ENCODE data around the gene SLC11A2. TPM values are rescaled to one million over a fixed set of nuclear protein-coding genes. Genes with fewer than 3 reads are reported as not detected.
A peak's percentile ranks its signal among the peaks of the same experiment; 100 is the strongest.

The SLC11A2 gene
- total and polyA plus RNA-seq, 8 donors = 5.0 to 348 (median 59.7) TPM

DNA sequence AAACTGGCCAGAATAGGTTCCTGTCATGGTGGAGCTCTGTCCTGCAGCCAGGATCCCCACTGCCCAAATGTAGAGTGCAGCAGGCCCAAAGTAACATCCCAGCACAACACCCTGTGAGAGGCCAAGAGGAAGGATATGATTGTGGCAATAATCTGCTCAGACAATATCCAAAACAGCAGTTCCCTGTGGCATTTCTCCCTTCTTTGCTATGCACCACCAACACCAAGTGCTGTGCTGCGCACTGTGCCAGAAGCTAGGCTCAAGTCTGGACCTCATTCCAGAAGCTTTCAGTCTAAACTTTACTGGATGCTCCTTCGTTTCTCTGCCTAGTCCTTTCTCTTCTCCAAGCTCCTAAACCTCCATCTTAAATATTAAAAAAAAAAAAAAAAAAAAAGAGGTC is 33.4 kb downstream of the SLC11A2 start:
- no peaks in the 10 kb centered on the region for H3K27me3 ChIP-seq
- H3K27ac ChIP-seq = no peak overlapping the region
- H3K4me1 ChIP-seq = peaks cover 0 to 4% (median 0%) of the 10 kb centered on the region in 4 donors
- TF ChIP-seq, protein P1, sequence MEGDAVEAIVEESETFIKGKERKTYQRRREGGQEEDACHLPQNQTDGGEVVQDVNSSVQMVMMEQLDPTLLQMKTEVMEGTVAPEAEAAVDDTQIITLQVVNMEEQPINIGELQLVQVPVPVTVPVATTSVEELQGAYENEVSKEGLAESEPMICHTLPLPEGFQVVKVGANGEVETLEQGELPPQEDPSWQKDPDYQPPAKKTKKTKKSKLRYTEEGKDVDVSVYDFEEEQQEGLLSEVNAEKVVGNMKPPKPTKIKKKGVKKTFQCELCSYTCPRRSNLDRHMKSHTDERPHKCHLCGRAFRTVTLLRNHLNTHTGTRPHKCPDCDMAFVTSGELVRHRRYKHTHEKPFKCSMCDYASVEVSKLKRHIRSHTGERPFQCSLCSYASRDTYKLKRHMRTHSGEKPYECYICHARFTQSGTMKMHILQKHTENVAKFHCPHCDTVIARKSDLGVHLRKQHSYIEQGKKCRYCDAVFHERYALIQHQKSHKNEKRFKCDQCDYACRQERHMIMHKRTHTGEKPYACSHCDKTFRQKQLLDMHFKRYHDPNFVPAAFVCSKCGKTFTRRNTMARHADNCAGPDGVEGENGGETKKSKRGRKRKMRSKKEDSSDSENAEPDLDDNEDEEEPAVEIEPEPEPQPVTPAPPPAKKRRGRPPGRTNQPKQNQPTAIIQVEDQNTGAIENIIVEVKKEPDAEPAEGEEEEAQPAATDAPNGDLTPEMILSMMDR (IDR thresholded peaks at IDR 0.05) = no peak
- no peak for TF ChIP-seq EP300 (IDR thresholded peaks at IDR 0.05)
- no peak for TF ChIP-seq POLR2AphosphoS5 (IDR thresholded peaks at IDR 0.05)
- TF ChIP-seq POLR2A (IDR thresholded peaks at IDR 0.05) = no peak
- intact Hi-C loops (cut with DNase I; ENCODE audit: low total_unique reads) = no loop called here
- DNase-seq = peak in 1 of 2 donors; percentile 31
- H3K36me3 ChIP-seq = peaks cover 52 to 99% (median 97%) of the 10 kb centered on the region in 4 donors
- WGBS, 5 donors = 20 to 46% (median 24%) methylated on average over 2 of the region's 2 CpGs
- H3K9me3 ChIP-seq = no peaks in the 10 kb centered on the region
- no peak overlapping the region for H3K4me3 ChIP-seq

GRCh38 chr12:50991291-50991690 is 34.9 kb downstream of the SLC11A2 start:
- Histone ChIP-seq H3K4me1 (peaks cover 0 to 16% (median 9%) of the 10 kb centered on the region in 4 donors), H3K36me3 (peaks cover 48 to 92% (median 87%) of the 10 kb centered on the region in 4 donors), H3K9me3 (no peaks in the 10 kb centered on the region), H3K4me3 (no peak overlapping the region), H3K27ac (no peak overlapping the region), H3K27me3 (no peaks in the 10 kb centered on the region)
- DNase-seq = no peak
- intact Hi-C loops (cut with DNase I; ENCODE audit: low total_unique reads) = no loop called here
- no peak for TF ChIP-seq EP300 (IDR thresholded peaks at IDR 0.05)
- TF ChIP-seq POLR2A (IDR thresholded peaks at IDR 0.05) = no peak
- TF ChIP-seq POLR2AphosphoS5 (IDR thresholded peaks at IDR 0.05) = no peak
- TF ChIP-seq, protein P1 (IDR thresholded peaks at IDR 0.05) = no peak
- 75 to 86% (median 85%) methylated on average over 6 of the region's 6 CpGs for WGBS, 5 donors

DNA sequence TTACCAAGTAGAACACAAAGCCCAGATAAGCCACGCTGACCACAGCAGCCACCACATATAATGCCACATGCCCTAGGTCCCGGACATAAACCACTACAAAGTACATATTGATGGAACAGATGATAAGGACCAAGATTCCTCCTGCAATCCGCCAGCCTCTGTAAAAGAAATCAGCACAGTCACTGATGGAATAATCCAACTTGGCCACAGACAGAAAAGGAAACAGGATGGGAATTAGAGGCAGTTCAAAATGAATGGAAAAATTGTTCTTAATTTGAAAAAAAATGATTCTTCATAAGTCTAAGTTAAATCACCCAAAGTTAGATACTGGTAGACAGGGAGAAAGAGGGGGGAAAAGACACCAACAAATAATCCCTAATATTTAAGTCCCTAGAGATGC is 35.4 kb downstream of the SLC11A2 start:
- H3K36me3 ChIP-seq = peaks cover 43 to 87% (median 82%) of the 10 kb centered on the region in 4 donors

DNA sequence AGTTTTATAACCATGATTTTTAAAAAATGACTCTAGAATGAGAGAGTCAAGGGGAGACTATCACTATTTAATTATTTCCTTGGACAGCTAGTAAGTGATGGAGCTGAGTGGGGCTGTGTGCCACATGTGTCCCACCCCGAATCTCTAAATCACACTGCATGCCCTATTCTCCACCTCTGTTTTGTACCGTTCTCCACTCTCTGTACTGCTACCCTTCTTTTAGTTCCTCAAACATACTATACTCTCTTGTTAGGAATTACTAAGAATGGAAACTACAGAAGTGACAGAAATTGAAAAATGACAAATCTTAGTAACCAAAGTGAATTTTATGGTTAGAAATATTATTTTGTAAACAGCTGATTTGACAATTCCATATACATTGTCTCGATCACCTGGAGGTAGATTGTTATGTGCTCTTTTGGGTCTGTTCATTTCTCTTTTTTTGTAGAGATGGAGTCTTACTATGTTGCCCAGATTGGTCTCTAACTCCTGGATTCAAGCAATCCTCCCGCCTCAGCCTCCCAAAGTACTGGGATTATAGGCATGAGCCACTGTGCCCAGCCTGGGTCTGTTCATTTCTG is 35.9 kb downstream of the SLC11A2 start:
- TF ChIP-seq POLR2AphosphoS5 (IDR thresholded peaks at IDR 0.05) (no peak), POLR2A (IDR thresholded peaks at IDR 0.05) (no peak), EP300 (IDR thresholded peaks at IDR 0.05) (no peak)
- TF ChIP-seq, protein P1 (IDR thresholded peaks at IDR 0.05) = no peak
- intact Hi-C loops (cut with DNase I; ENCODE audit: low total_unique reads) = no loop called here
- Histone ChIP-seq H3K4me1 (peaks cover 6 to 27% (median 18%) of the 10 kb centered on the region in 4 donors), H3K27ac (no peak overlapping the region), H3K36me3 (peaks cover 38 to 82% (median 76%) of the 10 kb centered on the region in 4 donors), H3K9me3 (no peaks in the 10 kb centered on the region), H3K4me3 (no peak overlapping the region), H3K27me3 (no peaks in the 10 kb centered on the region)
- WGBS, 5 donors = 86 to 93% (median 90%) methylated on average over 4 of the region's 4 CpGs
- no peak for DNase-seq

More for the DNA sequence above, 35.4 kb downstream of the SLC11A2 start:
- H3K27me3 ChIP-seq = no peaks in the 10 kb centered on the region
- intact Hi-C loops (cut with DNase I; ENCODE audit: low total_unique reads) = no loop called here
- no peaks in the 10 kb centered on the region for H3K9me3 ChIP-seq
- no peak for TF ChIP-seq EP300 (IDR thresholded peaks at IDR 0.05)
- TF ChIP-seq POLR2AphosphoS5 (IDR thresholded peaks at IDR 0.05) = no peak
- TF ChIP-seq, protein P1 (IDR thresholded peaks at IDR 0.05) = no peak
- TF ChIP-seq POLR2A (IDR thresholded peaks at IDR 0.05) = no peak
- H3K4me1 ChIP-seq = peaks cover under 1 to 21% (median 12%) of the 10 kb centered on the region in 4 donors
- no peak overlapping the region for H3K4me3 ChIP-seq
- WGBS, 5 donors = 55 to 80% (median 68%) methylated on average over 3 of the region's 3 CpGs
- no peak for DNase-seq
- H3K27ac ChIP-seq = no peak overlapping the region
